ENCODE measurements around the gene TRAPPC12.

DNA sequence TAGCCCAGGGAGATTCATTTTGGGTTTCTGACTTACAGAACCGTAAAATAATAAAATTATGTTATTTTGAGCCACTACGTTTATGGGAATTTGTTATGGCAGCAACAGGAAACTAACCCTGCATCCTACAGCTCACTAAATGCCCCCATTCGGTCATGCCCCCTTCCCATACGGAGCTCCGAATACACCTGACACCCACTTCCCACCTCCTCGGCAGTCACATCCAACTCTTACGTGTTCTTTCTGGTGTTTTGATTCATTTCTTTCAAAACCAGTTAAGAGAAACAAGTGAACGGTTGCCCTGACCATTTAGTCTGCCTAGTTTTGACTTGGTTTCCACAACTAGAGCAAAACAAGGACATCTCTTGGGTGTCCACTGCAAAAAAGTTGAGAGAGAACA lies 21.6 kb upstream of the TRAPPC12 start:
- TF ChIP-seq, protein P1, sequence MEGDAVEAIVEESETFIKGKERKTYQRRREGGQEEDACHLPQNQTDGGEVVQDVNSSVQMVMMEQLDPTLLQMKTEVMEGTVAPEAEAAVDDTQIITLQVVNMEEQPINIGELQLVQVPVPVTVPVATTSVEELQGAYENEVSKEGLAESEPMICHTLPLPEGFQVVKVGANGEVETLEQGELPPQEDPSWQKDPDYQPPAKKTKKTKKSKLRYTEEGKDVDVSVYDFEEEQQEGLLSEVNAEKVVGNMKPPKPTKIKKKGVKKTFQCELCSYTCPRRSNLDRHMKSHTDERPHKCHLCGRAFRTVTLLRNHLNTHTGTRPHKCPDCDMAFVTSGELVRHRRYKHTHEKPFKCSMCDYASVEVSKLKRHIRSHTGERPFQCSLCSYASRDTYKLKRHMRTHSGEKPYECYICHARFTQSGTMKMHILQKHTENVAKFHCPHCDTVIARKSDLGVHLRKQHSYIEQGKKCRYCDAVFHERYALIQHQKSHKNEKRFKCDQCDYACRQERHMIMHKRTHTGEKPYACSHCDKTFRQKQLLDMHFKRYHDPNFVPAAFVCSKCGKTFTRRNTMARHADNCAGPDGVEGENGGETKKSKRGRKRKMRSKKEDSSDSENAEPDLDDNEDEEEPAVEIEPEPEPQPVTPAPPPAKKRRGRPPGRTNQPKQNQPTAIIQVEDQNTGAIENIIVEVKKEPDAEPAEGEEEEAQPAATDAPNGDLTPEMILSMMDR (IDR thresholded peaks at IDR 0.05): no peak
- no peak for TF ChIP-seq POLR2A (IDR thresholded peaks at IDR 0.05)

Data from vagina (tissue), 2 donors.